ENCODE data around the gene BAMBI.

DNA sequence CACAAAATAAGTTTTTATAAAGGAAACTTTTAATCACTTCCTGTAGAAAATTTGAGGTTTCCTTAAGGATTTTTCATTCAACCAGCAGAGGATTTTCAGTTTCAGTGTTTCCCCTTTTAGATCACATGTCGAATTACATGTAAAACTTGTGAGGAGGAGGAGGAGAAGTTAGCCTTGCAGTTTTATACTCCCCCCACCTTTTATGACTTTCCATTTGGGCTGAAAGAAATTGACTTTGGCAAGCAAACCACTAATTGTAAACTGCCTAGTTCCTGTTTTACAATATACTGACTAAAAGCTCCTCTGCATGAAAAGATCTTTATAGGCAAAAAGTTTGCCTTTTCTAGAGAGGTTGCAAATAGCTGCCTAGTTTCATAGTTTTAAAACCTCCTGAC lies 3.0 kb downstream of the BAMBI start:
- TF ChIP-seq, protein P1, sequence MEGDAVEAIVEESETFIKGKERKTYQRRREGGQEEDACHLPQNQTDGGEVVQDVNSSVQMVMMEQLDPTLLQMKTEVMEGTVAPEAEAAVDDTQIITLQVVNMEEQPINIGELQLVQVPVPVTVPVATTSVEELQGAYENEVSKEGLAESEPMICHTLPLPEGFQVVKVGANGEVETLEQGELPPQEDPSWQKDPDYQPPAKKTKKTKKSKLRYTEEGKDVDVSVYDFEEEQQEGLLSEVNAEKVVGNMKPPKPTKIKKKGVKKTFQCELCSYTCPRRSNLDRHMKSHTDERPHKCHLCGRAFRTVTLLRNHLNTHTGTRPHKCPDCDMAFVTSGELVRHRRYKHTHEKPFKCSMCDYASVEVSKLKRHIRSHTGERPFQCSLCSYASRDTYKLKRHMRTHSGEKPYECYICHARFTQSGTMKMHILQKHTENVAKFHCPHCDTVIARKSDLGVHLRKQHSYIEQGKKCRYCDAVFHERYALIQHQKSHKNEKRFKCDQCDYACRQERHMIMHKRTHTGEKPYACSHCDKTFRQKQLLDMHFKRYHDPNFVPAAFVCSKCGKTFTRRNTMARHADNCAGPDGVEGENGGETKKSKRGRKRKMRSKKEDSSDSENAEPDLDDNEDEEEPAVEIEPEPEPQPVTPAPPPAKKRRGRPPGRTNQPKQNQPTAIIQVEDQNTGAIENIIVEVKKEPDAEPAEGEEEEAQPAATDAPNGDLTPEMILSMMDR (IDR thresholded peaks at IDR 0.05 in 2 of 3, conservative IDR thresholded peaks at IDR 0.05 in 1 of 3; ENCODE audit: control insufficient read depth in 2 of 3, extremely low read depth in 1 of 3, insufficient read depth in 1 of 3, low read depth in 3 of 3, low read length in 3 of 3) = no peak
- no peak for TF ChIP-seq BACH1 (IDR thresholded peaks at IDR 0.05; ENCODE audit: borderline replicate concordance)

Data from GM12878 (cell line).